GM13977 (cell line): ENCODE results near the gene CACNA2D3.

Experiments
- DNase-seq: peaks from one replicate; pipeline ENCODE4 v3.0.0; 2012; ENCODE audit warnings: low spot score
- in situ Hi-C: fragments of 300-500 bp; cut with MboI; formaldehyde crosslinking; loops from one replicate; pipeline ENCODE4 v1.12.0; 2022; ENCODE audit warnings: low sequenced_read_pairs, low pct_unique_long_range_greater_than_20kb, mixed read lengths, inconsistent platforms; ENCODE audit not compliant: unreplicated experiment
- TF ChIP-seq, protein P1 (sequence below): IDR thresholded peaks from 2 replicates; pipeline ENCODE4 v1.5.1; 2012; ENCODE audit warnings: mild to moderate bottlenecking, control low read depth; ENCODE audit not compliant: insufficient read depth; ENCODE audit errors: extremely low read depth, missing control alignments

Gene CACNA2D3

GRCh38 chr3:54518011-54518675, 395.8 kb downstream of the CACNA2D3 start:
- in situ Hi-C loops = no loop called here
- no peak for DNase-seq
- TF ChIP-seq, protein P1, sequence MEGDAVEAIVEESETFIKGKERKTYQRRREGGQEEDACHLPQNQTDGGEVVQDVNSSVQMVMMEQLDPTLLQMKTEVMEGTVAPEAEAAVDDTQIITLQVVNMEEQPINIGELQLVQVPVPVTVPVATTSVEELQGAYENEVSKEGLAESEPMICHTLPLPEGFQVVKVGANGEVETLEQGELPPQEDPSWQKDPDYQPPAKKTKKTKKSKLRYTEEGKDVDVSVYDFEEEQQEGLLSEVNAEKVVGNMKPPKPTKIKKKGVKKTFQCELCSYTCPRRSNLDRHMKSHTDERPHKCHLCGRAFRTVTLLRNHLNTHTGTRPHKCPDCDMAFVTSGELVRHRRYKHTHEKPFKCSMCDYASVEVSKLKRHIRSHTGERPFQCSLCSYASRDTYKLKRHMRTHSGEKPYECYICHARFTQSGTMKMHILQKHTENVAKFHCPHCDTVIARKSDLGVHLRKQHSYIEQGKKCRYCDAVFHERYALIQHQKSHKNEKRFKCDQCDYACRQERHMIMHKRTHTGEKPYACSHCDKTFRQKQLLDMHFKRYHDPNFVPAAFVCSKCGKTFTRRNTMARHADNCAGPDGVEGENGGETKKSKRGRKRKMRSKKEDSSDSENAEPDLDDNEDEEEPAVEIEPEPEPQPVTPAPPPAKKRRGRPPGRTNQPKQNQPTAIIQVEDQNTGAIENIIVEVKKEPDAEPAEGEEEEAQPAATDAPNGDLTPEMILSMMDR = no peak

DNA sequence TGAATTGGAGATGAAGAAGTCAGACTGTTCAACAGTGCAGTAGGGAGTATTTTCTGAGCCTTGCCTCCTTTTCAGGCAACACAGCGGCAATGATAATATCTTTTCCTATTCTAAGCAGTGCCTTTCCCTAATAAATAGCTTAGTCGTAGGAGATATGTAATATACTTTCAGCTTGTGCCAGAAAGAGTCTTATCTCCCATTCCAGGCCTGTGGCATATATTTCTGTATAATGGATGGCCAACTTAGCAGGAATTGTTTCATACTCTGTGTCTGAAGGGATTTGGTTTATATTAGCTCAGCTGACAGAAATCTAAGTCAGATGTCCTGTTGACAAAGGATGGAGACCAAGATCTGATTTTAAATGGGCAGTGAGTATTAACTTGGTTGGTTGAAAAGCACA, 397.1 kb downstream of the CACNA2D3 start:
- in situ Hi-C loops = no loop called here
- DNase-seq = no peak
- TF ChIP-seq, protein P1 = no peak

DNA sequence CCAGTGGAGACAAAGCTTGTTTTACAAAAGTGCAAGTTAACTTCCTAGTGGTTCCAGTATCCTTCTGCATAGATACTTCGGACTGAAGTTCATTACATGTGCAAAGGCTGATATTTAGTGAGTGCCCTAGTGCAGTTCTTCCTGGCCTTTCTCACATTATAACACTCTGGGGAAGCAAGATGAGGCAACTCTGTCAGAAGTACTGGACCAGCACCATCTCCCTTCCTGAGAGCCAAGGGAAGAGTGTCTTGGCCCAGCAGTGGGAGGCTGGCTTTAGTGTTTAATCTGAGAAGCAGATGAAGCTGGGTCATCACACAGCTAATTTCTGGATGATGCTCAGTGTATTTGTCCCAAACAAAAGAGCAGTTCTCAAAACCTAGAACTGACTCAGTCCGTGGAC, 397.7 kb downstream of the CACNA2D3 start:
- in situ Hi-C loops = no loop called here
- no peak for DNase-seq
- TF ChIP-seq, protein P1 = no peak

- DNase-seq = no peak
- in situ Hi-C loops = no loop called here
- TF ChIP-seq, protein P1 = no peak
Observed at GRCh38 chr3:54527521-54527920, 405.2 kb downstream of the CACNA2D3 start.

GRCh38 chr3:54527953-54528352, 405.6 kb downstream of the CACNA2D3 start:
- DNase-seq = no peak
- in situ Hi-C loops = no loop called here
- TF ChIP-seq, protein P1 = no peak

GRCh38 chr3:54528668-54529067, 406.3 kb downstream of the CACNA2D3 start:
- TF ChIP-seq, protein P1 = no peak
- no peak for DNase-seq
- in situ Hi-C loops = no loop called here

- DNase-seq = no peak
- TF ChIP-seq, protein P1 = no peak
- in situ Hi-C loops = no loop called here
Observed at GRCh38 chr3:54530091-54530490, 407.7 kb downstream of the CACNA2D3 start.
